WTC11 (cell line): ENCODE measurements around the gene ECHS1.

Experiments used
- CREM ChIP-seq: sonication (generic); formaldehyde crosslinking; IDR thresholded peaks from 2 replicates; pipeline ENCODE4 v1.8.1; 2022; ENCODE audit warnings: mild to moderate bottlenecking, missing genetic modification reagents, moderate library complexity
- CTCF ChIP-seq: fragments of 200-600 bp; IDR thresholded peaks from 2 replicates; pipeline ENCODE4 v1.8.0; 2022; ENCODE audit warnings: antibody characterized with exemption
- IRF2 ChIP-seq: sonication (generic); formaldehyde crosslinking; IDR thresholded peaks from 2 replicates; pipeline ENCODE4 v1.8.0; 2022; ENCODE audit warnings: low read depth, missing genetic modification reagents, borderline replicate concordance
- KAT7 ChIP-seq: sonication (generic); formaldehyde crosslinking; IDR thresholded peaks from 2 replicates; pipeline ENCODE4 v1.8.1; 2023; ENCODE audit warnings: missing genetic modification reagents, mild to moderate bottlenecking, borderline replicate concordance
- PRDM15 ChIP-seq: sonication (generic); formaldehyde crosslinking; IDR thresholded peaks from 2 replicates; pipeline ENCODE4 v1.8.0; 2022; ENCODE audit warnings: missing genetic modification reagents
- SP1 ChIP-seq: sonication (generic); formaldehyde crosslinking; conservative IDR thresholded peaks from 2 replicates; pipeline ENCODE4 v1.8.1; 2022; ENCODE audit warnings: missing genetic modification reagents
- STAT6 ChIP-seq: sonication (generic); formaldehyde crosslinking; conservative IDR thresholded peaks from 2 replicates; pipeline ENCODE4 v1.8.1; 2023; ENCODE audit warnings: mild to moderate bottlenecking, low read depth, missing genetic modification reagents, moderate library complexity

DNA sequence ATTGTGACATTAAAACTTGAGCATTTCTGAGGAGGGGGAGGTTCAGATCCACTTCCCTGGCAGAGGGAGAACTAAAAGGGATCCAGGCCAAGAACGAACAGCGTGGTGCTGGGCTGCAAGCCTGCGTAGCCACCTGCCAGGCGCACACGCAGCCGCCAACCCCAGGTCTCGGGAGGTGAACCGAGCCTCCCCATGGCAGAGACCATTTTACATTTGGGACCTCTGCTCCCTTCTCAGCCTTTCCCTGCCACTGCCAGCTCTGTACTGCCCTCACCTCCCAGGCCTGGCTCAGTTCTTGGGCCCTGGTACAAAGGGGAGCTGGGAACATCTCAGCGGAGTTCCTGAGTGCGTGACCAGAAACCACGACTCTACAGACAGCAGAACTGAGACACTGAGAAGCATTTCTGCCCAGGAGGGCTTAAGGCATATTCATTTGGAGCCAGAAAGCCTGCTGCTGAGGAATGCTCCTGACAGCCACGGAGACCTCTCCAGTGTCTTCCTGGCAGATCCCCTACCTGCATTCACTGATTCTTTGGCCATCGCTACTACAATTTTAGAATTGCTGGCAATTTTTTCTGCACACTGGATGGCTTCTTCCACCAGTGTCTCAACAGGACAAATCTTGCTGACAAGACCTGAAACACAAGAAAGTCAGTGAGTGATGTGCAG lies 7.6 kb downstream of the ECHS1 start:
- TF ChIP-seq CTCF (no peak), STAT6 (CRISPR knock-in tag) (no peak), IRF2 (CRISPR knock-in tag) (no peak), CREM (CRISPR knock-in tag) (no peak), KAT7 (no peak), SP1 (CRISPR knock-in tag) (no peak), PRDM15 (CRISPR knock-in tag) (no peak)
